Aorta (tissue), 5 donors: ENCODE measurements around the gene MAP7D1. TPM values are rescaled to one million over a fixed set of nuclear protein-coding genes. Genes with fewer than 3 reads are reported as not detected.

Experiments
- ATAC-seq: fragments of 200-7000 bp; cut with Tn5 transposase; one replicate; pipeline ENCODE4 v1.9.1; 2022; ENCODE audit warnings: moderate library complexity; ENCODE audit not compliant: low FRiP score
- DNase-seq, 2 donors: peaks; one replicate each; pipeline ENCODE4 v3.0.0-alpha.2; 2020
- H3K27ac ChIP-seq, 2 donors: one replicate each; pipeline ENCODE4 v1.5.1; 2013; ENCODE audit warnings: low read length in 2 of 2, mild to moderate bottlenecking in 2 of 2, moderate library complexity in 2 of 2, control low read depth in 1 of 2, inconsistent platforms in 1 of 2, low read depth in 1 of 2
- H3K27me3 ChIP-seq, 2 donors: one replicate each; pipeline ENCODE4 v1.6.1; 2013; ENCODE audit warnings: control low read depth in 1 of 2, low read length in 1 of 2, mild to moderate bottlenecking in 1 of 2, moderate library complexity in 1 of 2; ENCODE audit not compliant: insufficient read depth in 2 of 2, control insufficient read depth in 1 of 2
- H3K36me3 ChIP-seq, 2 donors: one replicate each; pipeline ENCODE4 v1.6.1; 2013; ENCODE audit warnings: control low read depth in 1 of 2, low read length in 1 of 2, mild to moderate bottlenecking in 1 of 2; ENCODE audit not compliant: insufficient read depth in 2 of 2, control insufficient read depth in 1 of 2
- H3K4me1 ChIP-seq, 2 donors: one replicate each; pipeline ENCODE4 v1.6.1; 2013; ENCODE audit warnings: low read length in 2 of 2, control low read depth in 1 of 2, mild to moderate bottlenecking in 1 of 2, moderate library complexity in 1 of 2; ENCODE audit not compliant: insufficient read depth in 2 of 2, control insufficient read depth in 1 of 2
- H3K4me3 ChIP-seq, 2 donors: one replicate each; pipeline ENCODE4 v1.5.1; 2013; ENCODE audit warnings: low read length in 2 of 2, control low read depth in 1 of 2, mild to moderate bottlenecking in 1 of 2
- H3K9me3 ChIP-seq: one replicate; pipeline ENCODE4 v1.6.1; 2013; ENCODE audit warnings: mild to moderate bottlenecking, low read length; ENCODE audit not compliant: control insufficient read depth
- WGBS, 2 donors: extraction: QIAGEN DNeasy Blood & Tissue Kit; methylation state at CpG; one replicate each; pipeline ENCODE4 v1.1.7; 2013; 5-methylcytosine and 5-hydroxymethylcytosine counted together
- intact Hi-C, 2 donors: fragments of 100-400 bp; cut with DNase I; formaldehyde crosslinking; loops; one replicate each; pipeline versions ENCODE4 v1.14.2 to v1.15.0; 2022
- polyA plus RNA-seq, 2 donors: library from polyadenylated mRNA; stranded (reverse); fragments of 200-250 nt; gene quantifications; one replicate each; pipeline ENCODE4 v1.2.3, GENCODE V29; 2013
- total RNA-seq, 2 donors: library from RNA; stranded (reverse); fragmentation: NEBNext Ultra II Directional; extraction: Animal tissue kit (Norgen Biotek cat#: 25700); gene quantifications; one replicate each; pipeline ENCODE4 v1.2.1, GENCODE V29; 2021
- donor health status: healthy with polysubstance abuse.
- donor health status: Bipolar disorder and iron deficiency.
- donor health status: DM: no; HTN: no; CAD: no.
- donor health status: DM: no; HTN: no; CAD: no.
- donor health status: DM: yes; HTN: yes; CAD: no.

Gene MAP7D1
- total and polyA plus RNA-seq, 4 donors: 52.8 to 133 (median 97.1) TPM

DNA sequence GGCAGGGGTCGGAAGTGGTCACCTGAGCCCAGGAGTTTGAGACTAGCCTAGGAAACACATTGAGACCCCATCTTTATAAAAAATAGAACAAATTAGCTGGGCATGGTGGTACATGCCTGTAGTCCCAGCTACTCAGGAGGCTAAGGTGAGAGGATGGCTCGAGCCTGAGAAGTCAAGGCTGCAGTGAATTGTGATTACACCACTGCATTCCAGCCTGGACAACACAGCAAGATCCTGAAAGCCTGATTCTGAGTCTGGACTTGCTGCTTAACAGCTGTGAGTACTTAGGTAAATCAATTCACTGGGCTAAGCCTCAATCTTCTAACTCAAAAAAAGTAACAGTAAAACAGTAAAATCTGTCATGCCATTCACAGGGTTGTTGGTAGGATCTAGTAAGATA is 11.5 kb upstream of the MAP7D1 start:
- WGBS, 2 donors: 90 to 93% methylated on average over 2 of the region's 2 CpGs
- DNase-seq (no peak), ATAC-seq (no peak)
- intact Hi-C loops: no loop called here
- peaks cover 3 to 5% of the 10 kb centered on the region in 2 donors for H3K4me1 ChIP-seq
- H3K27ac ChIP-seq: no peak overlapping the region
- H3K27me3 ChIP-seq: no peaks in the 10 kb centered on the region
- no peak overlapping the region for H3K4me3 ChIP-seq
- H3K9me3 ChIP-seq: no peaks in the 10 kb centered on the region
- H3K36me3 ChIP-seq: peaks cover 0 to 4% of the 10 kb centered on the region in 2 donors

DNA sequence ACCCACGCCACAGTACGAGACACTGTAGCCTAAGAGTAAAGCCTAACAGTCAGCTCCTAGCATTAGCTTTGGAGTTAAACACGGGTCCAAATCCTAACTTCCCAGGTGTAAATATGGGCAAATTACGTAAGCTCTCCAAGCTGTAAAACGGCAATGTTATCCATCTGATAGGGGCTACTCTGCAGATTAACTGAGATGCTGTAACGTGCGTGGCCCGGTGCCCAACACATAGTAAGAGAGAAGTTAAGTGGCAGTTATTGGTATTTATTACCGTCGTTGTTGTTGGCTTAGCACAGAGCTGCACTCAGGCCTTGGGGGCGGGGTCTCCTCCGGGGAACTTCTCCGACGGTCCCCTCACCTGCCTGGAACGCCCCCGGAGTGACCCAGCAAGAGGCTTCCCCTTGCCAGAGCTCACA is 7.1 kb upstream of the MAP7D1 start:
- intact Hi-C loops: loop anchor here (1.0 to 5.0 kb wide), 4 partner anchors 39 to 138 kb away; partner anchors contain the start of gene THRAP3 (in 1 of the 2)
- no peaks in the 10 kb centered on the region for H3K36me3 ChIP-seq
- no peaks in the 10 kb centered on the region for H3K4me1 ChIP-seq
- no peaks in the 10 kb centered on the region for H3K27me3 ChIP-seq
- no peak for ATAC-seq
- no peaks in the 10 kb centered on the region for H3K9me3 ChIP-seq
- H3K27ac ChIP-seq: peak overlapping the region in 1 of 2 donors; percentile 43
- peak overlapping the region; percentile 23 to 48 for H3K4me3 ChIP-seq
- DNase-seq: no peak
- 0 to 1% methylated on average over 16 of the region's 16 CpGs for WGBS, 2 donors

DNA sequence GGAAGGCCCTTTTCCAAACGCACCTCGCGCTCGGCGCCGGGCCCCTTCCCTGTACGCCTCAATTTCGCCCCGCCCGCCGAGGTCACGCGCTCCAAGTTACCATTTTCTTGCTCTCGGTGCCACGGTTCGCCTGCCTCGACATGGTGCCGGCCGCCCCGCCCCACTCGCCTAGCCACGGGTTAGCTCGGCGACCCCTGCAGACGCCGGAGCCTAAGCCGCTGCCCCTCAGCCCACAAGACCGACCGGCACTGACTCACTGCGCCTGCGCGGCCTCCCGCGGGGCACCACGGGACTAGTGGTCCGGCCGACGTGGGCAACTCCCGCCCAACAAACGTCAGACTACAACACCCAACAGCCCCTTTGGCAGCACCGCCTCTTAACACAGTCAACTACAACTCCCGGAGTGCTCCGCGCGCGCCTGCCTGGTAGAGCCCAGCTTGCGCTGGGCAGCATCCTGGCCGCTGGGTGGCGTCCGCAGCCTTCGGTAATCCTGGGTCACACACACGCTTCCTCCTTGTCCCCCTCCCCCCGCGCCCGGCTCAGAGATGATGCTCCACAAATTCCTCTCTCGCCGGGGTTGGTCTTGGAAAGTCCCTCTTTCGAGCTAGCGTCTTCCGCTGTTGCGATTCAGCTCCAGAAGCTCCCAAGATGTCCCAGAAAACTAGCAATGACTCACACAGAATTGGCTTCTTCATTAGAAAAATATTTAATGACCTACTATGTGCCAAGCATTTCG is 6.6 kb upstream of the MAP7D1 start, which contains the start of gene TRAPPC3:
Gene TRAPPC3, minus strand, starts transcription at position 250 of the 736 bp plus-strand sequence. Its CDS starts 108 bp downstream, at position 142.
- Histone ChIP-seq H3K27me3 (no peaks in the 10 kb centered on the region), H3K4me3 (peak within 1 kb of the TSS; percentile 23 to 48), H3K36me3 (no peaks in the 10 kb centered on the region), H3K27ac (peak within 1 kb of the TSS; percentile 80 to 99), H3K9me3 (no peaks in the 10 kb centered on the region), H3K4me1 (no peaks in the 10 kb centered on the region)
- DNase-seq (peak; percentile 100), ATAC-seq (peak; percentile 96)
- WGBS, 2 donors: 0 to 1% methylated on average over 47 to 62 of the region's 62 CpGs
- intact Hi-C loops: loop anchor here (1.0 to 5.0 kb wide), 4 partner anchors 39 to 138 kb away; partner anchors contain the start of gene THRAP3 (in 1 of the 2)

GRCh38 chr1:36149973-36150295 is 6.0 kb upstream of the MAP7D1 start:
- Histone ChIP-seq H3K27me3 (no peaks in the 10 kb centered on the region), H3K4me3 (no peak overlapping the region), H3K9me3 (no peaks in the 10 kb centered on the region), H3K27ac (peak overlapping the region; percentile 80 to 99), H3K4me1 (no peaks in the 10 kb centered on the region), H3K36me3 (no peaks in the 10 kb centered on the region)
- intact Hi-C loops: loop anchor here (1.0 to 10.0 kb wide), 6 partner anchors 37 to 235 kb away; partner anchors contain the start of genes STK40 (in 1 of the 2) and THRAP3 (in 1 of the 2)
- WGBS, 2 donors: 0 to 1% methylated on average over 6 of the region's 6 CpGs
- DNase-seq (no peak), ATAC-seq (peak; percentile 4)

GRCh38 chr1:36150296-36151133 is 5.4 kb upstream of the MAP7D1 start:
- WGBS, 2 donors: 1% methylated on average over 12 of the region's 12 CpGs
- no peaks in the 10 kb centered on the region for H3K9me3 ChIP-seq
- intact Hi-C loops: loop anchor here (5.0 to 10.0 kb wide), 2 partner anchors 37 to 234 kb away; partner anchors contain the start of gene STK40 (in 1 of the 2)
- no peaks in the 10 kb centered on the region for H3K36me3 ChIP-seq
- DNase-seq (peak; percentile 95 to 96), ATAC-seq (peak; percentile 90)
- H3K4me1 ChIP-seq: no peaks in the 10 kb centered on the region
- H3K27ac ChIP-seq: peak overlapping the region; percentile 80 to 99
- no peak overlapping the region for H3K4me3 ChIP-seq
- no peaks in the 10 kb centered on the region for H3K27me3 ChIP-seq

- Histone ChIP-seq H3K27me3 (no peaks in the 10 kb centered on the region), H3K4me3 (no peak overlapping the region), H3K4me1 (no peaks in the 10 kb centered on the region), H3K9me3 (no peaks in the 10 kb centered on the region), H3K36me3 (no peaks in the 10 kb centered on the region), H3K27ac (peak overlapping the region; percentile 36 to 73)
- intact Hi-C loops: loop anchor here (5.0 to 10.0 kb wide), 2 partner anchors 36 to 234 kb away; partner anchors contain the start of gene STK40 (in 1 of the 2)
- 0 to 2% methylated on average over 1 of the region's 1 CpG for WGBS, 2 donors
- DNase-seq: no peak
- no peak for ATAC-seq
Observed at GRCh38 chr1:36151134-36151844, 4.7 kb upstream of the MAP7D1 start.

GRCh38 chr1:36151845-36152203 is 4.1 kb upstream of the MAP7D1 start:
- ATAC-seq (no peak), DNase-seq (no peak)
- no peaks in the 10 kb centered on the region for H3K27me3 ChIP-seq
- 24 to 33% methylated on average over 3 of the region's 3 CpGs for WGBS, 2 donors
- H3K4me1 ChIP-seq: no peaks in the 10 kb centered on the region
- no peak overlapping the region for H3K4me3 ChIP-seq
- peak overlapping the region; percentile 36 to 73 for H3K27ac ChIP-seq
- intact Hi-C loops: loop anchor here (5.0 to 10.0 kb wide), 2 partner anchors 35 to 233 kb away; partner anchors contain the start of gene STK40 (in 1 of the 2)
- no peaks in the 10 kb centered on the region for H3K9me3 ChIP-seq
- H3K36me3 ChIP-seq: no peaks in the 10 kb centered on the region

- DNase-seq (no peak), ATAC-seq (no peak)
- intact Hi-C loops: loop anchor here (5.0 to 10.0 kb wide), 2 partner anchors 34 to 231 kb away; partner anchors contain the start of gene STK40 (in 1 of the 2)
- Histone ChIP-seq H3K4me1 (no peaks in the 10 kb centered on the region), H3K27me3 (no peaks in the 10 kb centered on the region), H3K36me3 (no peaks in the 10 kb centered on the region), H3K4me3 (no peak overlapping the region), H3K27ac (no peak overlapping the region), H3K9me3 (no peaks in the 10 kb centered on the region)
- 91 to 92% methylated on average over 6 of the region's 6 CpGs for WGBS, 2 donors
Observed at GRCh38 chr1:36153476-36153875, 2.5 kb upstream of the MAP7D1 start.
